Stimulated activated CD4-positive, alpha-beta T cell treated with anti-CD3 and anti-CD28 coated beads, Interleukin-2, amount 100 ng/mL, for 4 hours (primary cell): Measurements from ENCODE around the gene TLR5.

Experiments used
- DNase-seq: peaks from one replicate; pipeline ENCODE4 v3.0.0-alpha.2; 2020; ENCODE audit warnings: low read depth

TLR5 gene

GRCh38 chr1:223150443-223150842 is 7.4 kb upstream of the TLR5 start:
- DNase-seq: no peak

DNA sequence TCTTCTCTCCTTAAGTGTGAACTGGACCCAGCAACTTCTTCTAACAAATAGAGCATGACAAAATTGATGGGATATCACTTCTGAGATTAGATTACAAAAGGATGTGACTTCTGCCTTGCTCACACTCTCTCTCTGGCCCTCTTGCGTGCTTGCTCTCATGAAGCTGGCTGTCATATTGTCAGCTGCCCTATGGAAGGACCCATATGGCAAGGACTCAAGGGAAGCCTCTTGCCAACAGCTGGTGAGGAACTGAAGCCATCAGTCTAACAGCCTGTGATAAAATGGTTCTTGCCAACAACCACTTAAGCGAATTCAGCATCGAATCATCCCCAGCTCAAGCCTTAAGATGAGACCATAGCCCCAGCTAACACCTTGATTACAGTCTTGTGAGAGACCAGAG is 4.8 kb upstream of the TLR5 start:
- no peak for DNase-seq

DNA sequence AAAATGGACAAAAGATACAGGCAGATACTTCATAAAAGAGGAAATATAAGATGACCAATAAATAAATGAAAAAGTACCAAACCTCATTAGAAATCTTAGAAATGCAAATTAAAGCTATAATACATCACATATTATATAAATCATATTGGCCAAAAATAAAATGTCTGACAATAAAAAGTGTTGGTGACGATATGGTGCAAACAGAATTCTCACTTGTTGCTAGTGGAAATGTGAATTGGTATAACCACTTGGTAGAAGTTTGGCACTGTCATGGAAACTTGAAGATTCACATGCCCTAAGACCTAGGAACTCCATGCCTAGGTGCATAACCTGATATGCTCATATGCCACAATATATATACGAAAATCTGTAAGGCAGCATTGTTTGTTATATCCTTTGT is 4.4 kb upstream of the TLR5 start:
- no peak for DNase-seq

GRCh38 chr1:223146745-223147144 is 3.7 kb upstream of the TLR5 start:
- DNase-seq: no peak

DNA sequence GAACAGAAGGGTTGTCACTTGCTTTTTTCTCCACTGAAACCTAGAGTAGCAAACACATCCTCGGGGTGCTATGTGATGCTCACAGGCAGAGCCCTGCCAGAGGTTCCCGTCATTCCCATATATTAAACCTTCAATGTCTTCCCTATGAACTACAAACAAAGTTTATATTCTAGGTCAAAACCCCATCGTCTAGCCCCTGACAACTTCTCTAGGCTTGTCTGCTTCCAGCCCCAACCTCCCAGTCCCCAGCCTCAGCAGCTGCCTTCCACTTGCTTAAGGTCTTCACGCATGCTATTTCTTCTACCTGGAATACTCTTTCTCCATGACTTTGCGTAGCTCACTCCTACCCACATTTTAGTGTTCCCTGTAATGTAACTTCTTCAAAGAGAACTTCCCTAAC is 1.9 kb upstream of the TLR5 start:
- no peak for DNase-seq

DNA sequence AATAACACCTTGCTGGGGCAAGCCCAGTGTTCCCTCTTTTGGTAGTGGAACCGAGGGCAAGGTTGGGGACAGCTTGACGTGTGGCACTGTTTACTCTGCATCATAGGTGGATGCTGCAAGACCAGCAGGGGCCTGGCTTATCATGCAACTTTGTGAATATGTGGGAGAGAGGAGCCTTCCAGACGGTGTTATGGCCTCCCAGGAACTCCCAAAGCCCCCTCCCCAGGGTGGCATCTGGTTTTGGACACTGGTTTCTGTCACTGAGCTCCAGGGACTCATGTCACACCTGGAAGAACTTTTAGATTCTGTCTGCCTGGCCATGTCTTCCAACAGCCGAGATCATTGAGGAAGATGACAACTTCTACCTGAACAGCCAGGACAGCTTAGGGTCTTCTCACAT is 1.4 kb upstream of the TLR5 start:
- no peak for DNase-seq

DNA sequence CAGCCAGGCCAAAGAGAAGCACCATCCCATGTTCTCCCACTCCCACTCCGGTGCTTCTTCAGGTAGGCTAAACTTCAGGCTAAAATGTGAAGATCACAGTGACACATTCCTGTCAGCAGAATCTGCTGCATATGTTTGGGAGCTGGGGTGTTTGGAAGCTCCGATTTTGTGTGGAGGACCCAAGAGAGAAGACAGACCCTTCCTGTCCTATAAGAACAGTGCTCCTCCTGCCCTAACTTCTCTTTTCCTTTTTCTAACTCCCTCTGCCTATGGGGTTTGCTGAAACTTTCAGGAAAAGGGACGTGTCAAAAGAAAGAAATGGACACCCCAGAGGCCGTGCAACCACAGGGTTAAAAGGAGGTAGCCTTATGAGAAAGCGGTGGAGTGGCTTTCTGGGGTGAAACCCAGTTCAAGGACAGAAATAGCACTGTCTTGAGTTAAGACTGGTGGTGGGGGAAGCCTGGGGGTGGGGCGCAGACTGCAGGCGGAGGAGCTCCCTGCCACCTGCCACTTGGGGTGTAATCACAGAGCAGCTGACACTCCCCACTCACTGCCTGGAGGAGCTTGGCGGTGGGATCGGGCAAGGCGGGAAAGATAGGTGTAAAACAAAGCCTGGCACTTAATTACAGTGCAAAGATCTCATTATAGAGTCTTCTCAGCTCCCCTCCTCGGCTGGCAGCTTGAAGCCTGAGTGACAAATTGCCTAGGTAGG is 645 bp upstream of the TLR5 start:
- DNase-seq: peak; percentile 22

- no peak for DNase-seq
Measured at GRCh38 chr1:223142269-223142668, 779 bp downstream of the TLR5 start.

GRCh38 chr1:223140611-223141405 is 2.2 kb downstream of the TLR5 start:
- no peak for DNase-seq

DNA sequence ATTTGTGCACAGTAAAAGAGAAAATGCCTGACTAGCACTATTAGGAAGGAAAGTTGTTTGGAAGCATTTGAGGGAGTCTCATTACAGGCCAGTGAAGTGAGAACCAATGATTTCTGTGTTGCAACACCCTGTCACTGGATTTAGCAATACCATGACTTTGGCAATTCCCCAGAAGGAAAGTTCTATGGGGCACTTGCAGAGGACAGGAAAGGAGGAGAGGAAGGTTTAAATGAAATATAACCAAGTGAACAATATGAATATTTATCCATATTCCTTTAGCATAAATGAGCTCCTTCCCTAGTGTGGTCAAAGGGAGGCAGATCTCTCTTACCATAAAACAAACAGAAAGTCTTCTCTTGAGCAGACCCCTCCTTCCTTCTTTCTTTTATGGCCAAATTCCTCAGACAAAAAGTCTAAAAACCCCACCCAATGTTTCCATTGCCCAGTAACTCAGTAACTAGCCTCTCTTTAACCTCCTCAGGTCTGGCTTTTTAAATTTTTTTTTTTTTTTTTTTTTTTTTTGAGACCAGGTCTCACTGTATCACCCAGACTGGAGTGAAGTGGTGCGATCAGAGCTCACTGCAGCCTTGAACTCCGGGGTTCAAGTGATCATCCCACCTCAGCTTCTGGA is 5.5 kb downstream of the TLR5 start:
- DNase-seq: no peak

GRCh38 chr1:223136086-223136485 is 7.0 kb downstream of the TLR5 start:
- no peak for DNase-seq

GRCh38 chr1:223135176-223135942 is 7.7 kb downstream of the TLR5 start:
- DNase-seq: no peak

- peak; percentile 69 for DNase-seq
Measured at GRCh38 chr1:223133824-223134435, 9.1 kb downstream of the TLR5 start.

DNA sequence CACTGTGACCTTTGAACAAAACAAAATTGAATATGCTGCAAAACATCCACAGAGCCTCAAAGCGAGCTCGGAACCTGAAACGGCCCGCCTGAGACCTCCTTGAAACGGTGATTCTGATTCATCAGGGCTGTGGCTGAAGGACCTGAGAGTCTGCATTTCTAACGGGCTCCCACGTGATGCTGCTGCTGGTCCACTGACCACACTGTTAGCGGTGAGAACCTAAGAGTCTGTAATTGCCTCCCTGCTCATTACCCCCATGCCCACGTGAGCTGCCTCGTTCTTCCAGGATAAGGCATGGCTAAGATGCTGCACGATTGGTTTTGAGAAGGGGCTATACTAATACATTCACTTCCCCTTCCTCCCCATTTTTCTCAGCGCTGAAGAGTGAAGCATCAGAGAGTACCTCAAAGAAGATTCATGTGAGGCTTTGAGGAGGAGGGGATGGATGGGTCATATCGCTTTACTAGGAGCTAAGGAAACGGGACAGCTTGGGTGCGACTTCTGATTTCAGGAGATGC is 9.7 kb downstream of the TLR5 start:
- no peak for DNase-seq

GRCh38 chr1:223129229-223129901 is 13.7 kb downstream of the TLR5 start:
- peak; percentile 41 for DNase-seq

GRCh38 chr1:223126741-223127140 is 16.3 kb downstream of the TLR5 start:
- no peak for DNase-seq

GRCh38 chr1:223125766-223126165 is 17.3 kb downstream of the TLR5 start:
- DNase-seq: no peak

- DNase-seq: no peak
Measured at GRCh38 chr1:223123011-223123610, 19.9 kb downstream of the TLR5 start.

DNA sequence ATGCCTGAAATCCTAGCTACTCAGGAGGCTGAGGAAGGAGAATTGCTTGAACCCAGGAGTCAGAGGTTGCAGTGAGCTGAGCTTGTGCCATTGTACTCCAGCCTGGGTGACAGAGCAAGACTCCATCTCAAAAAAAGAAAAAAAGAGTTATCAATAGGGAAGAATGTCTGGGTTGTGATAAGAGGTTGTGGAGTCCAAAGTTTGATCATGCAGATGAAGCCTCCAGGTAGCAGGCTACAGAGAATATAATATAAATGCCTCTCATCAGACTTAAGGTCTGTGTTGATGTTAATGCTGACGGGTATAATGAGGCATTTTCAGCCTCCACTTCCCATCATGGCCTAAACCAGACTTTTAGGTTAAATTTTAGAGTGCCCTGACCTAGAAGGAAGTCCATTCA is 24.6 kb downstream of the TLR5 start:
- no peak for DNase-seq

DNA sequence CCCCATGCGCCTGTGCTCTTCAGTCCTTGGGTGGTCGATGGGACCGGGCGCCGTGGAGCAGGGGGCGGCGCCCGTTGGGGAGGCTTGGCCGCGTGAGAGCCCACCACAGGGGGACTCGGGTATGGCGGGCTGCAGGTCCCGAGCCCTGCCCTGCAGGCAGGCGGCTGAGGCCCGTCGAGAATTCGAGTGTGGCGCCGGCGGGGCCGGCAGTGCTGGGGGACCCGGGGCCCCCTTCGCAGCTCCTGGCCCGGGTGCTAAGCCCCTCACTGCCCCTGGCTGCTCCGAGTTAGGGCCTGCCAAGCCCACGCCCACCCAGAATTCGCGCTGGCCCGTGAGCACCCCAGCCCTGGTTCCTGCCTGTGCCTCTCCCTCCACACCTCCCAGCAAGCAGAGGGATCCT is 26.1 kb downstream of the TLR5 start:
- no peak for DNase-seq

DNA sequence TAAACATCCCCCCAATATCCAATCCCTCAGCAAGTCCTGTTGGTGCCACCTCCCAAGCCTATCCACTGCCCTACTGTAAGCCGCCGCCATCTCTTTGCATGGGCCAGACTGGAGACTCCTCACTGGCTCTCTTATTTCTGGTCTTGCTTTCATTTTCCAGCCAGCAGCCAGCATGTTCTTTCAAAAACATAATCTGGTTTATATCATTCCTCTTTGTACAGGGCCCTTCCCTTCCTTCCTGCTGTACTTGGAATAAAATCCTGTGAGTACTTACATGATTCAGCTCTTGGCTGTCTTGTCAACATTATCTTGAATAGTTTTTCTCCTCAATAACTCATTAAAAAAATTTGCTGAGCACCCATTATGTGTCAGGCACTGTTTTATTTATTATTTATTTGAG is 28.2 kb downstream of the TLR5 start:
- DNase-seq: no peak
